Breast epithelium (tissue), 3 donors: ENCODE data around the gene KRT7.

Source experiments
- POLR2A ChIP-seq: fragments of 450-650 bp; IDR thresholded peaks from one replicate; pipeline ENCODE4 v1.6.1; 2016; ENCODE audit warnings: antibody characterized with exemption, mild to moderate bottlenecking, moderate library complexity
- TF ChIP-seq, protein P1 (sequence below), 3 donors: fragments of 450-650 bp; IDR thresholded peaks; one replicate each; pipeline ENCODE4 v1.5.1; 2016 to 2017; ENCODE audit warnings: antibody characterized with exemption in 3 of 3, mild to moderate bottlenecking in 3 of 3, moderate library complexity in 3 of 3

DNA sequence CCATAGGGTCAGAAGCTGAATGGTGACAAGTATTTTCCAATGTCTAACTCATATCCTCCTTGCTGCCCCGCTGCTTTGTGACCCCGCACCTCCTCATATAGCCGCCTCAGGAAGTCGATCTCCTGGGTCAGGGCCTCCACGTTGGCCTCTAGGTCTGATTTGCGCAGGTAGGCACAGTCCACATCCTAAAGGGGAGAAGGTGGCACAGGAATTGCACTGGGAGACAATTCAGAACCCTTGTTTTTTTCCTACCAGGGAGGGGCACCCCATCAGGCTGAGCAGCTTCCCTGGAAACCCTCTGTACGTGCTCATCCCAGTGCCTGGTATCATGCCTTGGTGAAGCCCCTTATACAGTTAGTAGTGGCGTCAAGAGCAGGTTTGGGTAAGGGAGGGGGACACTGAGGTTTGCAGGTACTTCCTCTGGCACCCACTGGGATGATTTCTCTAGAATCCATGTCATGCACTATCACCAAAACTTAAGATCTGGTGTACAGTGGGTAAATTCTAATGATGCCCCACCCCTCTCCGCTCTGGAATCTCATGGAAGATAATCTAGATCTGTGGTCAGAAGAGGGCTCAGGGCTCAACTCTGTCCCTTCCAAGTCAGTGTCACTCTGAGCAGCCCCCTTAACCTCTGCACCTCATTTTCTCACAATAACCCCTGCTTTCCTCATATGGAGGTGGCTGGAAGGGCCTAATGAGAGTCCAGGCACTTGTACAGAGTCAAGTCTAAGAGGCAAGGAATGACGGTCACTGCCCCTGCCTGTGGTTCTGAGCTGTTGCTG, 21.3 kb downstream of the KRT7 start:
- TF ChIP-seq, protein P1, sequence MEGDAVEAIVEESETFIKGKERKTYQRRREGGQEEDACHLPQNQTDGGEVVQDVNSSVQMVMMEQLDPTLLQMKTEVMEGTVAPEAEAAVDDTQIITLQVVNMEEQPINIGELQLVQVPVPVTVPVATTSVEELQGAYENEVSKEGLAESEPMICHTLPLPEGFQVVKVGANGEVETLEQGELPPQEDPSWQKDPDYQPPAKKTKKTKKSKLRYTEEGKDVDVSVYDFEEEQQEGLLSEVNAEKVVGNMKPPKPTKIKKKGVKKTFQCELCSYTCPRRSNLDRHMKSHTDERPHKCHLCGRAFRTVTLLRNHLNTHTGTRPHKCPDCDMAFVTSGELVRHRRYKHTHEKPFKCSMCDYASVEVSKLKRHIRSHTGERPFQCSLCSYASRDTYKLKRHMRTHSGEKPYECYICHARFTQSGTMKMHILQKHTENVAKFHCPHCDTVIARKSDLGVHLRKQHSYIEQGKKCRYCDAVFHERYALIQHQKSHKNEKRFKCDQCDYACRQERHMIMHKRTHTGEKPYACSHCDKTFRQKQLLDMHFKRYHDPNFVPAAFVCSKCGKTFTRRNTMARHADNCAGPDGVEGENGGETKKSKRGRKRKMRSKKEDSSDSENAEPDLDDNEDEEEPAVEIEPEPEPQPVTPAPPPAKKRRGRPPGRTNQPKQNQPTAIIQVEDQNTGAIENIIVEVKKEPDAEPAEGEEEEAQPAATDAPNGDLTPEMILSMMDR (IDR thresholded peaks at IDR 0.05) = no peak
- no peak for TF ChIP-seq POLR2A
